WI38 (cell line): ENCODE data around the gene ATXN2.
"Not testable (repeated sequence)": the region's sequence is repeated elsewhere in the genome, so short reads cannot be mapped to it uniquely, and the experiment has no call there.

Source experiments
- H3K4me3 ChIP-seq: 2 replicates; pipeline ENCODE4 v1.5.1; 2011; ENCODE audit warnings: low read depth, mild to moderate bottlenecking, control low read depth, low read length
- TF ChIP-seq, protein P1 (sequence below): IDR thresholded peaks from 2 replicates; pipeline ENCODE4 v1.5.1; 2012; ENCODE audit warnings: low read depth, mild to moderate bottlenecking, control low read depth, low read length

ATXN2 gene

DNA sequence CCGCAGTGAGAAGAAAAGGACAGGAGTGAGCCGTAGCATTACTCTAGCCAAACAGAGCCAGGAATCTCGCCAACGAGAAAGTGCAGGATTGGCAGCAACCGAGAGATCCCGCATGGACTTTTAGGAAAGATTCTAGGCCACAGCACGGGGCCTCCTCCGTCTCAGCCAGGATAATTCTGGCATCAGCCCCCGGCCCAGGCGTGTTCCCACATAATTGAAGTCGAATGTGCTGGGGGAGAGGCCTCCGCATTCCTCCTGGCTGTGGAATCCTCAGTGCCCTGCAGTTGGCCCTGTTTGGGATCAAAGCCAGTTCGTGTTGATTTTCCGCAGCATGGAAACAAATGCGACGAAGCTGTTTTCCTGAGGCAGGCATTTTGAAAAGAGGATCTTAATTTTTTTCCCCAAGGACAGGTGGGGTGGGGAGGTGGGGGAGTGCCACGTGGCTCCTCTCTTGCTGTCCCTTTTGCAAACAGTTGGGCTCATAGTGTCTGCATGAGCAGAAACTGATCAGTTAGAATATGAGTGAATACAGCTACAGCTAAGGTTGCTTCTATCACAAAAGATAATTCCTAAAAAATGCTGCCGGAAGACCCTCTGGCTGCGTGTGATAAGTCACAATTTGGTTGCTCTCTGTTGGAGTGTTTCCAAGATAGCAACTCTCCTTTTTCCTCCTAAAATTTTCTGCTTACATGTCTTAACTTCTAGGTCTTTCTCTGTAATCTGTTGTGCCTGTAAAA, 37.3 kb upstream of the ATXN2 start:
- no peak overlapping the region for H3K4me3 ChIP-seq
- TF ChIP-seq, protein P1, sequence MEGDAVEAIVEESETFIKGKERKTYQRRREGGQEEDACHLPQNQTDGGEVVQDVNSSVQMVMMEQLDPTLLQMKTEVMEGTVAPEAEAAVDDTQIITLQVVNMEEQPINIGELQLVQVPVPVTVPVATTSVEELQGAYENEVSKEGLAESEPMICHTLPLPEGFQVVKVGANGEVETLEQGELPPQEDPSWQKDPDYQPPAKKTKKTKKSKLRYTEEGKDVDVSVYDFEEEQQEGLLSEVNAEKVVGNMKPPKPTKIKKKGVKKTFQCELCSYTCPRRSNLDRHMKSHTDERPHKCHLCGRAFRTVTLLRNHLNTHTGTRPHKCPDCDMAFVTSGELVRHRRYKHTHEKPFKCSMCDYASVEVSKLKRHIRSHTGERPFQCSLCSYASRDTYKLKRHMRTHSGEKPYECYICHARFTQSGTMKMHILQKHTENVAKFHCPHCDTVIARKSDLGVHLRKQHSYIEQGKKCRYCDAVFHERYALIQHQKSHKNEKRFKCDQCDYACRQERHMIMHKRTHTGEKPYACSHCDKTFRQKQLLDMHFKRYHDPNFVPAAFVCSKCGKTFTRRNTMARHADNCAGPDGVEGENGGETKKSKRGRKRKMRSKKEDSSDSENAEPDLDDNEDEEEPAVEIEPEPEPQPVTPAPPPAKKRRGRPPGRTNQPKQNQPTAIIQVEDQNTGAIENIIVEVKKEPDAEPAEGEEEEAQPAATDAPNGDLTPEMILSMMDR, result no peak

DNA sequence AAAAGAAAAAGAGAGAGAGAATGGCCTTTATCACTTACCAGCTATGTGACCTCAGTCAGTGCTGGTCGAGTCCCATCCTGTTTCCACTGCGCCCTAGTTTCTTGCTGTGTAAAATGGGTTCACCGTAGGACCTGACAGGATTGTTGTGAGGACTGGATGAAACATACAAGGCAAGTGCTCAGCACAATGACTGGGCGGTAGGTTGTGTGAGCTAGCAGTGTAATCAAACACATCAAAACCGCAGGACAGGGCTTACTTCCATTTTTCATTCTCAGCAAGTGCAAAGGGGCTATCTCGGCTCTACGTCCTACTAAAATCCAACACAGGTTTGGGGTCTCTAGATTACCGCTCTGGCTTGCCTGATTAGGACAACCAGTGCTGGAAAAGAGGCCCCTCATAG, 36.4 kb upstream of the ATXN2 start:
- no peak overlapping the region for H3K4me3 ChIP-seq
- TF ChIP-seq, protein P1, result no peak

DNA sequence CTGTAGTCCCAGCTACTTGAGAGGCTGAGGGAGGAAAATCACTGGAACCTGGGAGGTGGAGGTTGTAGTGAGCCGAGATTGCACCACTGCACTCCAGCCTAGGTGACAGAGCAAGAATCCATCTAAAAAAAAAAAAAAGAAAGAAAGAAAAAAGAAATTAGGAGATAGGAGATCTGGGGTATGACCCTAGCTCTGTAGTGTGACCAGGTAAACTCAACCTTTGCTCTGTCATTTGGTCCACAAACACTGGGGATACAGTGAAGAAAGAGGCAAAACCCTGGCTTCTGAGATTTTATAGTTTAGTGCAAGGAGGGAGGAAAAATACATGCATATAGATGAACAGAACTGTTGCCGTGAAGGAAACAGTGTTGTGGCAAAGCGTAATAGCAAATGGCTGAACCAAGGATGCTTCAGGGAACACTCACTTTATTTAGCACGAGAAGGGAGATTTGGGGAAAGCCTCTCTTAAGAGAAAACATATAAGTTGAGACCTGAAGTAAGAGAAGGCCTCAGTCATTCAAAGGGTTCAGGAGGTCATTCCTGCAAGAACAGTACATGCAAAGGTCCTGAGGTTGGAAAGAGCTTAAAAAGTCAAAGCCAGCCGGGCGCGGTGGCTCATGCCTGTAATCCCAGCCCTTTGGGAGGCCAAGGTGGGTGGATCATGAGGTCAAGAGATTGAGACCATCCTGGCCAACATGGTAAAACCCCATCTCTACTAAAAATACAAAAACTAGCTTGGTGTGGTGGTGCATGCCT, 29.6 kb upstream of the ATXN2 start:
- TF ChIP-seq, protein P1, result no peak
- no peak overlapping the region for H3K4me3 ChIP-seq

DNA sequence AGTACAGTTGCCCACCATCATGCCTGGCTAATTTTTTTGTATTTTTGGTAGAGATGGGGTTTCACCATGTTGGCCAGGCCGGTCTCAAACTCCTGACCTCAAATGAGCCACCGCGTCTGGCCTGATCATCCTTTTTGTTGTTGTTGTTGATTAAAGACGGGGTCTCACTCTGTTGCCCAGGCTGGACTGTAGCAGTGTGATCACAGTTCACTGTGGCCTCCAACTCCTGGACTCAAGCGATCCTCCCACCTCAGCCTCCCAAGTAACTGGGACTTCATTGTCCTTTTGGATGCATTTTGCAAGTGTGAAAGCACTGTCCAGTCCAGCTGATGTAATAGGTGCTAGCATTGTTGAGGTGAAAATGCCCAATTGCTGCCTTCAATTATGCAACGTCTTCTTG, 27.1 kb upstream of the ATXN2 start:
- no peak overlapping the region for H3K4me3 ChIP-seq
- TF ChIP-seq, protein P1, result no peak

DNA sequence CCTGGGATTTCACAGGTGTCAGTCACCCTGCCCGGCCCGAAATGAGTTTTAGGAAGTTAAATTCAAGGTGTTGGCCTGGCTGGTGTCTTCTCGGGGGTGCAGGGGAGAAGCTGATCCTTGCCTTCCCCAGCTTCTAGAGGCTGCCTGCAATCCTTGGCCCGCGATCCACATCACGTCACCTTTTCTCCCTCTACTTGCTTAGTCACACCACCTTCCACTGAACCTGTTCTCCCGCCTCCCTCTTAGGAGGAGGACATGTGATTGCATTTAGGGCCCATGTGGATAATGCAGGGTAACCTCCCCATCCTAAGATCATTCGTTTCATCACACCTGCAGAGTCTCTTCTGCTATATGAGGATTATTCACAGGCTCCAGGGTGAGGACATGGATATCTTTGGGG, 25.4 kb upstream of the ATXN2 start:
- no peak overlapping the region for H3K4me3 ChIP-seq
- TF ChIP-seq, protein P1, result no peak

DNA sequence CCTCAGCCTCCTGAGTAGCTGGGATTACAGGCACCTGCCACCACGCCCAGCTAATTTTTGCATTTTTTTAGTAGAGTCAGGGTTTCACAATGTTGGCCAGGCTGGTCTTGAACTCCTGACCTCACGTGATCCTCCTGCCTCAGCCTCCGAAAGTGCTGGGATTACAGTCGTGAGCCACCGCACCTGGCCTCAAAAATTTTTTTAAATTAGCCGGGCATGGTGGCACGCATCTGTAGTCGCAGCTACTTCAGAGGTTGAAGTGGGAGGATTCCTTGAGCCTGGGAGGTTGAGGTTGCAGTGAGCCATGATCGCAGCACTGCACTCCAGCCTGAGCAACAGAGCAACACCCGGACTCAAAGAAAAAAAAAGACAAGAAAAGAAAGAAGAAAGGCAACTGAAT, 18.7 kb upstream of the ATXN2 start:
- not testable (repeated sequence) for H3K4me3 ChIP-seq

DNA sequence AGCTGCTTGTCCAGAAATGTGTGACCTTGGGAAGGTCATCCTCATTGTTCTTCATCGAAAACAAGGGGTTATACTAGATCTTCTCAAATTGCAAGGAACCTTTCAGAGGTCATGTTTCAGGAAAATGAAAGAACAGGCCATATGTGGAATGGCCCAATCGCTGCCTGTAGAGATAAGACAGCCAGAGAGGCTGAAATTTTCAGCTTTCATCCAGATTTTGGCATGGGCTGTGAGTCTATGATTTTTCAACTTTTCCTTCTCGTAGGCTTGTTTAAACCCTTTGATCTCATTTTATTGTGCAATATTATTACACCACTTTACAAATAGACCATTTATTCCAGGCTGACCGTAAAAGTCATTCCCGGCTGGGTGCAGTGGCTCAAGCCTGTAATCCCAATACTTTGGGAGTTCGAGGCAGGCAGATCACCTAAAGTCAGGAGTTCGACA, 17.1 kb upstream of the ATXN2 start:
- H3K4me3 ChIP-seq, result no peak overlapping the region
- TF ChIP-seq, protein P1, result no peak
